A549 (cell line): Measurements from ENCODE around the gene EPPIN. TPM values are rescaled to one million over a fixed set of nuclear protein-coding genes. Genes with fewer than 3 reads are reported as not detected.
"Not testable (repeated sequence)": the region's sequence is repeated elsewhere in the genome, so short reads cannot be mapped to it uniquely, and the experiment has no call there.

ENCODE experiments used
- ATAC-seq, 2 experiments: fragments of 200-7000 bp in 1 of 2; fragments of >200 bp in 1 of 2; cut with Nextera tagmentation in 1 of 2; cut with Tn5 transposase in 1 of 2; 3 replicates each; pipeline versions ENCODE4 v1.8.0 to v1.9.1; 2018 to 2020; ENCODE audit warnings: mild to moderate bottlenecking in 1 of 2, moderate library complexity in 1 of 2
- CTCF ChIA-PET: fragments of 300-600 bp; sonication (Branson Sonifier 250); formaldehyde crosslinking; extraction: SDS; loops from one replicate; lab custom pipeline; 2021; ENCODE audit warnings: antibody characterized with exemption, inconsistent platforms; lab: Yijun Ruan, JAX
- POLR2A ChIA-PET: fragments of 350-600 bp; formaldehyde crosslinking; extraction: SDS; loops from one replicate; lab custom pipeline; 2021; ENCODE audit warnings: antibody characterized with exemption, inconsistent platforms; lab: Yijun Ruan, JAX
- DNase-seq, 2 experiments: peaks; one replicate each; pipeline versions ENCODE4 v3.0.0 to v3.0.0-alpha.2; 2011 to 2016; ENCODE audit warnings: low read depth in 1 of 2, low spot score in 1 of 2
- FAIRE-seq: peaks from 2 replicates; lab custom pipeline; 2011; peaks lifted over from hg19 to GRCh38; lab: Jason Lieb, UNC
- H3K27ac ChIP-seq, 2 experiments: fragments of >200 bp; sonication (Bioruptor Twin); formaldehyde crosslinking; 3 replicates each; pipeline ENCODE4 v1.5.1; 2016 to 2017
- H3K4me1 ChIP-seq: fragments of >200 bp; sonication (Bioruptor Twin); formaldehyde crosslinking; 3 replicates; pipeline ENCODE4 v1.6.1; 2016
- H3K4me2 ChIP-seq: fragments of >200 bp; sonication (Bioruptor Twin); formaldehyde crosslinking; 3 replicates; pipeline ENCODE4 v1.6.1; 2016
- H3K4me3 ChIP-seq: fragments of >200 bp; sonication (Bioruptor Twin); formaldehyde crosslinking; 3 replicates; pipeline ENCODE4 v1.5.1; 2016
- H3K9me3 ChIP-seq: fragments of >200 bp; sonication (Bioruptor Twin); formaldehyde crosslinking; 3 replicates; pipeline ENCODE4 v1.6.1; 2016
- FOSL2 ChIP-seq, 2 experiments: fragments of 450-650 bp in 1 of 2; fragments of >200 bp in 1 of 2; sonication (Bioruptor Twin) in 1 of 2; formaldehyde crosslinking; IDR thresholded peaks; 2 replicates each; pipeline versions ENCODE4 v1.5.0 to v1.6.1; 2016 to 2020; ENCODE audit warnings: mild to moderate bottlenecking in 1 of 2, moderate library complexity in 1 of 2
- FOXS1 ChIP-seq: fragments of 250-450 bp; sonication (Bioruptor Pico); IDR thresholded peaks from 2 replicates; pipeline ENCODE4 v1.5.0; 2020; ENCODE audit warnings: mild to moderate bottlenecking, moderate library complexity
- HOXA7 ChIP-seq: fragments of 250-450 bp; sonication (Bioruptor Pico); IDR thresholded peaks from 2 replicates; pipeline ENCODE4 v1.5.0; 2020; ENCODE audit warnings: mild to moderate bottlenecking, moderate library complexity
- MAZ ChIP-seq: fragments of 150-350 bp; IDR thresholded peaks from 2 replicates; pipeline ENCODE4 v1.6.1; 2014; ENCODE audit warnings: antibody characterized with exemption, low read depth, low read length, borderline replicate concordance
- RARB ChIP-seq: fragments of 250-450 bp; sonication (Bioruptor Pico); IDR thresholded peaks from 2 replicates; pipeline ENCODE4 v1.8.0; 2021; ENCODE audit warnings: mild to moderate bottlenecking, moderate library complexity
- RFX5 ChIP-seq: fragments of 450-650 bp; IDR thresholded peaks from 2 replicates; pipeline ENCODE4 v1.7.1; 2014; ENCODE audit warnings: antibody characterized with exemption, mild to moderate bottlenecking, moderate library complexity
- ZNF302 ChIP-seq: fragments of 250-450 bp; sonication (Bioruptor Pico); IDR thresholded peaks from 2 replicates; pipeline ENCODE4 v1.9.0; 2021; ENCODE audit warnings: inconsistent platforms, mild to moderate bottlenecking, moderate library complexity
- WGBS: methylation state at CpG from one replicate; pipeline ENCODE4 v1.1.6; 2017; ENCODE audit errors: missing lambda C conversion rate; 5-methylcytosine and 5-hydroxymethylcytosine counted together
- polyA plus RNA-seq, 4 experiments: library from polyadenylated mRNA; depleted of rRNA in 3 of 4; stranded (reverse); fragments of >200 nt; fragmentation: RNase III in 1 of 4; extraction: RNeasy Plus Mini Kit Qiagen cat#74134 plus additional on column Dnase treatment in 1 of 4; gene quantifications; 2 replicates in 3 of 4; 3 replicates in 1 of 4; pipeline ENCODE4 v1.2.3, GENCODE V29; 2011 to 2017
- TF ChIP-seq, protein P1 (sequence below): fragments of 150-350 bp; IDR thresholded peaks from 2 replicates; pipeline ENCODE4 v1.6.1; 2014; ENCODE audit warnings: low read depth, mild to moderate bottlenecking, low read length
- TF ChIP-seq, protein P2 (sequence below): fragments of 450-650 bp; IDR thresholded peaks from 2 replicates; pipeline ENCODE4 v1.6.1; 2014; ENCODE audit warnings: antibody characterized with exemption
- TF ChIP-seq, protein P3 (sequence below): fragments of 250-450 bp; sonication (Bioruptor Pico); IDR thresholded peaks from 2 replicates; pipeline ENCODE4 v1.5.0; 2020; ENCODE audit warnings: low read depth, mild to moderate bottlenecking, moderate library complexity
- TF ChIP-seq, protein P4 (sequence below): fragments of >200 bp; sonication (Bioruptor Twin); formaldehyde crosslinking; IDR thresholded peaks from 3 replicates; pipeline ENCODE4 v1.6.1; 2016

Gene EPPIN
- polyA plus RNA-seq, 2 of the 4 experiments (the other 2 are of a cell fraction), result not detected

DNA sequence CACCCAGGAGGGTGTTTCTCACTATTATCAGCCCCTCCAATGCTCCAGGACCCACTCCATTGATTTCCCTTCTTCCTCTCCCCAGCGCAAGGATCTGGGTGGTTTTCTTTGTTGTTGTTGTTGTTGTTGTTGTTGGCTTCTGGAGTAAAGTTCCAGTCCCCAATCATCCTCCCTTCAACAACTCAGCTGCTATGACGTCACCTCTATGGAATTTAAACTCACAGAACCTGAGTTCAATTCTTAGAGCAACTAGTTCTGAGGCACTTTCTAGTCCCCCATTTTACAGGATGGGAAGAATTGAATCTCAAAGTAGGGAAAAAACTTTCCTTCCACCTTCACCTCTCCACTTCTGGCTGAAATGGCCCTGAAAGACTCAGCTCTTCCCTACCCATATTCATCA lies 41.6 kb upstream of the EPPIN start:
- CTCF ChIA-PET, result interaction anchor here (1.9 kb wide), 1 partner anchor 182 kb away, joined by 10 read pairs; no protein-coding TSS in a partner anchor

DNA sequence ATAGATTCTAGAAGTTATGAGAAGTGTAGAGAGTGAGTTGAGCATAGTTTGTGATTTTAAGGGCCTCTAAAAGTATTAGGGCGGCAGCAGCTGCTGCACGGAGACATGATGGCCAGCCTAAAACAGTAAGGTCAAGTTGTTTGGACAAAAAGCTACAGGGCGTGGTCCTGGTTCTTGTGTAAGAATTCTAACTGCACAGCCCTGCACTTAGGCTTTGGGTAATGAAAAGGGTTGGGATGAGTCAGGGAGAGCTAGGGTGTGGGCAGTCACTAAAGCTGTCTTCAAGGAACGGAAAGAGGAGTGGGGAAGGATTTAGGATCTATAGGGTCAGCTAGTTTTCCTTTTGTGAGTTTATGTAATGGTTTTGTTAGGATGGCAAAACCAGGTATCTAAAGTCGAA lies 38.8 kb upstream of the EPPIN start:
- WGBS, result 46% methylated on average over 5 of the region's 5 CpGs
- H3K9me3 ChIP-seq, ATAC-seq, H3K27ac ChIP-seq, H3K4me2 ChIP-seq, DNase-seq, H3K4me3 ChIP-seq, H3K4me1 ChIP-seq, FAIRE-seq, POLR2A ChIA-PET: not testable (repeated sequence)
- CTCF ChIA-PET, result interaction anchor here (0.6 kb wide), 1 partner anchor 169 kb away, joined by 3 read pairs; no protein-coding TSS in a partner anchor

More for the DNA sequence above, 41.6 kb upstream of the EPPIN start:
- H3K4me1 ChIP-seq, result no peaks in the 10 kb centered on the region
- ATAC-seq (no peak), DNase-seq (no peak), FAIRE-seq (no peak)
- WGBS, result 34% methylated on average over 2 of the region's 2 CpGs
- no peak overlapping the region for H3K4me3 ChIP-seq
- H3K27ac ChIP-seq, result no peak overlapping the region
- TF ChIP-seq, protein P1, sequence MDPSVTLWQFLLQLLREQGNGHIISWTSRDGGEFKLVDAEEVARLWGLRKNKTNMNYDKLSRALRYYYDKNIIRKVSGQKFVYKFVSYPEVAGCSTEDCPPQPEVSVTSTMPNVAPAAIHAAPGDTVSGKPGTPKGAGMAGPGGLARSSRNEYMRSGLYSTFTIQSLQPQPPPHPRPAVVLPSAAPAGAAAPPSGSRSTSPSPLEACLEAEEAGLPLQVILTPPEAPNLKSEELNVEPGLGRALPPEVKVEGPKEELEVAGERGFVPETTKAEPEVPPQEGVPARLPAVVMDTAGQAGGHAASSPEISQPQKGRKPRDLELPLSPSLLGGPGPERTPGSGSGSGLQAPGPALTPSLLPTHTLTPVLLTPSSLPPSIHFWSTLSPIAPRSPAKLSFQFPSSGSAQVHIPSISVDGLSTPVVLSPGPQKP, result no peak
- no peak for TF ChIP-seq HOXA7 (CRISPR knock-in tag)
- TF ChIP-seq ZNF302, result no peak
- TF ChIP-seq FOSL2 (IDR thresholded peaks at IDR 0.05), result no peak
- 0 out of 2 replicates have a peak, but pooled peaks have one; percentile 7 for TF ChIP-seq FOSL2 (CRISPR knock-in tag; IDR thresholded peaks at IDR 0.05)
- POLR2A ChIA-PET, result no interaction called here
- H3K9me3 ChIP-seq, result peaks cover 8% of the 10 kb centered on the region; the same call in 1 of the 3 replicates
- H3K4me2 ChIP-seq, result no peak overlapping the region

DNA sequence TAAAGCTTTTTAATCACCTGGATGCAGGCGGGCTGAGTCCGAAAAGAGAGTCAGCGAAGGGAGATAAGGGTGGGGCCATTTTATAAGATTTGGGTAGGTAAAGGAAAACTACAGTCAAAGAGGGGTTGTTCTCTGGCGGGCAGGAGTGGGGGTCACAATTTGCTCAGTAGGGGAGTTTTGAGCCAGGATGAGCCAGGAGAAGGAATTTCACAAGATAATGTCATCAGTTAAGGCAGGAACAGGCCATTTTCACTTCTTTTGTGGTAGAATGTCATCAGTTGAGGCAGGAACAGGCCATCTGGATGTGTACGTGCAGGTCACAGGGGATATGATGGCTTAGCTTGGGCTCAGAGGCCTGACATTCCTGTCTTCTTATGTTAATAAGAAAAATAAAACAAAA lies 37.1 kb upstream of the EPPIN start:
- CTCF ChIA-PET, result interaction anchor here (1.0 kb wide), 1 partner anchor 92 kb away, joined by 3 read pairs; no protein-coding TSS in a partner anchor
- 60% methylated on average over 5 of the region's 5 CpGs for WGBS
- H3K4me1 ChIP-seq, H3K27ac ChIP-seq, FAIRE-seq, H3K9me3 ChIP-seq, ATAC-seq, POLR2A ChIA-PET, H3K4me2 ChIP-seq, H3K4me3 ChIP-seq, DNase-seq: not testable (repeated sequence)

DNA sequence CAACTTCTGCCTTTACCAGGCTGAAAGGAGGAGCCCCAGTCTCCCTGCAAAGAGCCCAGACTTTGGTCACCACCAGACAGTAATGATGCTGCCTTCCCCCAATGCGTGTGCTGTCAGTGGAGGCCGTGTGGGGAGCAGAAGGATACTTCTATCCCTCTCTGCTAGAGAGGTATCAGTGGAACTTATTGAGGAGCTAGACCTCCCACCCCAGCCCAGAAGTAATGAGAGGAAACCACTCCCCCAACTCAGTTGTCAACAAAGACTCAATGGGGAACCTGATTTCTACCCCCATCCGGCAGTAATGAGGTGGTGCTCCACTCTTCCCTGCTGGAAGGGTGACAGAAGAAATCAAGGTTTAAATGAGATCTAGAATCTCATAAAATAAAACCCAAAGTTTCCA lies 36.3 kb upstream of the EPPIN start:
- no peaks in the 10 kb centered on the region for H3K4me1 ChIP-seq
- no peak; a peak in 1 of 6 replicates for ATAC-seq
- no peak for TF ChIP-seq FOXS1 (CRISPR knock-in tag)
- TF ChIP-seq, protein P2, sequence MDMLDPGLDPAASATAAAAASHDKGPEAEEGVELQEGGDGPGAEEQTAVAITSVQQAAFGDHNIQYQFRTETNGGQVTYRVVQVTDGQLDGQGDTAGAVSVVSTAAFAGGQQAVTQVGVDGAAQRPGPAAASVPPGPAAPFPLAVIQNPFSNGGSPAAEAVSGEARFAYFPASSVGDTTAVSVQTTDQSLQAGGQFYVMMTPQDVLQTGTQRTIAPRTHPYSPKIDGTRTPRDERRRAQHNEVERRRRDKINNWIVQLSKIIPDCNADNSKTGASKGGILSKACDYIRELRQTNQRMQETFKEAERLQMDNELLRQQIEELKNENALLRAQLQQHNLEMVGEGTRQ, result no peak
- TF ChIP-seq, protein P3, sequence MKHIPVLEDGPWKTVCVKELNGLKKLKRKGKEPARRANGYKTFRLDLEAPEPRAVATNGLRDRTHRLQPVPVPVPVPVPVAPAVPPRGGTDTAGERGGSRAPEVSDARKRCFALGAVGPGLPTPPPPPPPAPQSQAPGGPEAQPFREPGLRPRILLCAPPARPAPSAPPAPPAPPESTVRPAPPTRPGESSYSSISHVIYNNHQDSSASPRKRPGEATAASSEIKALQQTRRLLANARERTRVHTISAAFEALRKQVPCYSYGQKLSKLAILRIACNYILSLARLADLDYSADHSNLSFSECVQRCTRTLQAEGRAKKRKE (CRISPR knock-in tag), result no peak
- TF ChIP-seq, protein P4, sequence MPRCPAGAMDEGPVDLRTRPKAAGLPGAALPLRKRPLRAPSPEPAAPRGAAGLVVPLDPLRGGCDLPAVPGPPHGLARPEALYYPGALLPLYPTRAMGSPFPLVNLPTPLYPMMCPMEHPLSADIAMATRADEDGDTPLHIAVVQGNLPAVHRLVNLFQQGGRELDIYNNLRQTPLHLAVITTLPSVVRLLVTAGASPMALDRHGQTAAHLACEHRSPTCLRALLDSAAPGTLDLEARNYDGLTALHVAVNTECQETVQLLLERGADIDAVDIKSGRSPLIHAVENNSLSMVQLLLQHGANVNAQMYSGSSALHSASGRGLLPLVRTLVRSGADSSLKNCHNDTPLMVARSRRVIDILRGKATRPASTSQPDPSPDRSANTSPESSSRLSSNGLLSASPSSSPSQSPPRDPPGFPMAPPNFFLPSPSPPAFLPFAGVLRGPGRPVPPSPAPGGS, result no peak
- no peak for TF ChIP-seq RARB (CRISPR knock-in tag)
- no peak for TF ChIP-seq MAZ
- TF ChIP-seq RFX5, result no peak
- TF ChIP-seq, all 56 proteins: peak for 0
- 42% methylated on average over 3 of the region's 3 CpGs for WGBS
- Histone ChIP-seq H3K9me3 (no peaks in the 10 kb centered on the region), H3K4me3 (no peak overlapping the region), H3K27ac (no peak overlapping the region), H3K4me2 (no peak overlapping the region)
- DNase-seq (no peak), FAIRE-seq (no peak)
- ChIA-PET CTCF (interaction anchor here (0.6 to 0.8 kb wide), 2 partner anchors 32 to 188 kb away, joined by 3 read pairs; no protein-coding TSS in a partner anchor), POLR2A (no interaction called here)
